ENCODE results near the gene TUFT1. TPM values are rescaled to one million over a fixed set of nuclear protein-coding genes. Genes with fewer than 3 reads are reported as not detected.

TUFT1 gene
- total RNA-seq, 1 donor from 2014 or later, result 33.5 TPM

- no peak for TF ChIP-seq CTCF (conservative IDR thresholded peaks at IDR 0.05; ENCODE audit: low read depth, low read length)
- no peak overlapping the region for H3K4me3 ChIP-seq (ENCODE audit: low read depth, low read length)
- DNase-seq (ENCODE audit: low read depth), result no peak
These were observed 15.4 kb upstream of the TUFT1 start for GRCh38 chr1:151524736-151525135.

- TF ChIP-seq CTCF (conservative IDR thresholded peaks at IDR 0.05; ENCODE audit: low read depth, low read length), result no peak
- DNase-seq (ENCODE audit: low read depth), result no peak
- H3K4me3 ChIP-seq (ENCODE audit: low read depth, low read length), result no peak overlapping the region
These were observed 13.2 kb upstream of the TUFT1 start for GRCh38 chr1:151526735-151527525.

GRCh38 chr1:151529211-151529702 lies 10.9 kb upstream of the TUFT1 start:
- no peak for TF ChIP-seq CTCF (conservative IDR thresholded peaks at IDR 0.05; ENCODE audit: low read depth, low read length)
- no peak for DNase-seq (ENCODE audit: low read depth)
- no peak overlapping the region for H3K4me3 ChIP-seq (ENCODE audit: low read depth, low read length)

- H3K4me3 ChIP-seq (ENCODE audit: low read depth, low read length), result no peak overlapping the region
- no peak for TF ChIP-seq CTCF (conservative IDR thresholded peaks at IDR 0.05; ENCODE audit: low read depth, low read length)
- no peak for DNase-seq (ENCODE audit: low read depth)
These were observed 10.3 kb upstream of the TUFT1 start for GRCh38 chr1:151529781-151530180.

GRCh38 chr1:151530461-151530860 lies 9.6 kb upstream of the TUFT1 start:
- DNase-seq (ENCODE audit: low read depth), result no peak
- H3K4me3 ChIP-seq (ENCODE audit: low read depth, low read length), result no peak overlapping the region
- no peak for TF ChIP-seq CTCF (conservative IDR thresholded peaks at IDR 0.05; ENCODE audit: low read depth, low read length)

GRCh38 chr1:151533870-151534269 lies 6.2 kb upstream of the TUFT1 start:
- no peak for DNase-seq (ENCODE audit: low read depth)
- no peak for TF ChIP-seq CTCF (conservative IDR thresholded peaks at IDR 0.05; ENCODE audit: low read depth, low read length)
- no peak overlapping the region for H3K4me3 ChIP-seq (ENCODE audit: low read depth, low read length)
